H1 (cell line): Measurements from ENCODE around the gene CDCA4. TPM values are rescaled to one million over a fixed set of nuclear protein-coding genes. Genes with fewer than 3 reads are reported as not detected.

Experiments
- TAF7 ChIP-seq: optimal IDR thresholded peaks from 2 replicates; pipeline ENCODE3; 2011; ENCODE audit warnings: low read depth, mild to moderate bottlenecking, inconsistent platforms, low read length, moderate library complexity, borderline replicate concordance
- TBP ChIP-seq: IDR thresholded peaks from 2 replicates; pipeline ENCODE4 v1.6.1; 2011; ENCODE audit warnings: low read depth, low read length, improper control_type of control experiment
- polyA plus RNA-seq, 7 experiments: library from polyadenylated mRNA; depleted of rRNA in 3 of 7; stranded (reverse) in 5 of 7; unstranded in 2 of 7; fragments of >200 nt in 5 of 7; fragments of 200-250 nt in 2 of 7; gene quantifications; 1 replicate in 5 of 7; 2 replicates in 1 of 7; 4 replicates in 1 of 7; pipeline versions ENCODE4 v1.2.1 to v1.2.3, GENCODE V29; 2011 to 2013; ENCODE audit warnings: missing spikeins in 2 of 7, mixed read lengths in 2 of 7
- total RNA-seq: library from RNA; stranded (reverse); fragmentation: NEBNext Ultra II Directional; extraction: Animal tissue kit (Norgen Biotek cat#: 25700); gene quantifications from 2 replicates; pipeline ENCODE4 v1.2.1, GENCODE V29; 2021

The CDCA4 gene
- total and polyA plus RNA-seq, 2 of the 8 experiments (the other 6 are each of a cell fraction or from before 2014, with no cell fraction given), result 49.9 to 62.4 TPM

- TF ChIP-seq TAF7 (peak; percentile 84), TBP (peak; percentile 74; the same call in 1 of the 2 replicates)
Measured at GRCh38 chr14:104977681-104978653, 42.9 kb downstream of the CDCA4 start, which contains the start of gene AHNAK2 (continued).
